Fibroblast of villous mesenchyme (primary cell): ENCODE results near the gene RXRA. TPM values are rescaled to one million over a fixed set of nuclear protein-coding genes. Genes with fewer than 3 reads are reported as not detected.

Source experiments
- DNase-seq: peaks from one replicate; pipeline ENCODE4 v3.0.0-alpha.2; 2010; ENCODE audit warnings: low read depth
- H3K4me3 ChIP-seq: 2 replicates; pipeline ENCODE4 v1.5.1; 2011; ENCODE audit warnings: low read depth, mild to moderate bottlenecking, low read length
- CTCF ChIP-seq: IDR thresholded peaks from 2 replicates; pipeline ENCODE4 v1.5.1; 2012; ENCODE audit warnings: low read depth, mild to moderate bottlenecking, low read length; ENCODE audit not compliant: insufficient read depth
- total RNA-seq: library from RNA; depleted of rRNA; stranded (reverse); fragments of >200 nt; gene quantifications from 2 replicates; pipeline ENCODE4 v1.2.3, GENCODE V29; 2012

The RXRA gene
- total RNA-seq, 1 donor = 16.0 TPM

- no peak for DNase-seq
- H3K4me3 ChIP-seq = no peak overlapping the region
- no peak for TF ChIP-seq CTCF
These were observed 4.3 kb downstream of the RXRA start for GRCh38 chr9:134330590-134330989.

DNA sequence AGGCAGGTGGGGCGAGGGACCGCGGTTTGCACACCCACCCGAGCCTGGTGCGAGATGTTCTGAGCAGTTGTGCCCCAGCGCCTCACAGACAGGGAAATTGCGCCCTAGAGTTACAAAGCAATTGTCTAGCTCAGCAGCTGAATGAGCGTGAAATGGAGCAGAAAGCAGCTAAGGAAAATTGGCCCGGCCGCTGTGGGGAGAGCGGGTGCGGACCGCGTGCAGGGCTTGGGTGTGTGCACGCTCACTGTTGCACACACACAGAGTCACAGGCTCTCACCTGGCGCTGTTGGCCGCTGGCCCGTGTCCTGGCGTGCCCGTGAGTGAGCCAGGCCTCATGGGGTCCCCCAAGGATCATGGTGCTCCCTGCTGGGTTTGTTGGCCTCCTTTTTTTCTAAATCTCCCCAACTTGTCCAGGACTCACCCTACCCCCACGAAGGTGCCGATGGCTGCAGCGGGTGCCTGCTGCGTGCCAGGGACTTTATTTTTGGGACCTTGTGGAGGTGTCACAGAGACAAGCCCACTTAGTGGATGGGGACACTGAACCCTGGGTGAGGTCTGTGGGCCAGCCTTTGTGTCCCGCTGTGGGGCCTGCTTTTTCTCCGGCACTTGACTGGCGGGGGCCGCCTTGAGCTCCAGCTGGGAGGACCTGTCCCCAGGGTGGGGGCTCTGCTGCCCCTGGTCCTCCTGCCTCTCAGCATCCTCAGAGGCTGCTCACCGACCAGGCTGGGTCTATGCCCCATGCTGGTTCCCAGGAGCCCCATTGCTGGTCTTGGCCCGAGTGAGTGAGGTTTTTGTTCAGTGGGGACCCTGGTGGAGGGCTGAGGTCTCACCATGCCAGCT lies 5.2 kb downstream of the RXRA start:
- no peak overlapping the region for H3K4me3 ChIP-seq
- DNase-seq = no peak
- no peak for TF ChIP-seq CTCF

GRCh38 chr9:134332266-134332665 lies 6.0 kb downstream of the RXRA start:
- no peak for DNase-seq
- TF ChIP-seq CTCF = no peak
- no peak overlapping the region for H3K4me3 ChIP-seq

GRCh38 chr9:134332841-134333233 lies 6.6 kb downstream of the RXRA start:
- no peak for DNase-seq
- no peak for TF ChIP-seq CTCF
- no peak overlapping the region for H3K4me3 ChIP-seq

GRCh38 chr9:134333234-134333873 lies 7.1 kb downstream of the RXRA start:
- no peak overlapping the region for H3K4me3 ChIP-seq
- DNase-seq = peak; percentile 62
- no peak for TF ChIP-seq CTCF

DNA sequence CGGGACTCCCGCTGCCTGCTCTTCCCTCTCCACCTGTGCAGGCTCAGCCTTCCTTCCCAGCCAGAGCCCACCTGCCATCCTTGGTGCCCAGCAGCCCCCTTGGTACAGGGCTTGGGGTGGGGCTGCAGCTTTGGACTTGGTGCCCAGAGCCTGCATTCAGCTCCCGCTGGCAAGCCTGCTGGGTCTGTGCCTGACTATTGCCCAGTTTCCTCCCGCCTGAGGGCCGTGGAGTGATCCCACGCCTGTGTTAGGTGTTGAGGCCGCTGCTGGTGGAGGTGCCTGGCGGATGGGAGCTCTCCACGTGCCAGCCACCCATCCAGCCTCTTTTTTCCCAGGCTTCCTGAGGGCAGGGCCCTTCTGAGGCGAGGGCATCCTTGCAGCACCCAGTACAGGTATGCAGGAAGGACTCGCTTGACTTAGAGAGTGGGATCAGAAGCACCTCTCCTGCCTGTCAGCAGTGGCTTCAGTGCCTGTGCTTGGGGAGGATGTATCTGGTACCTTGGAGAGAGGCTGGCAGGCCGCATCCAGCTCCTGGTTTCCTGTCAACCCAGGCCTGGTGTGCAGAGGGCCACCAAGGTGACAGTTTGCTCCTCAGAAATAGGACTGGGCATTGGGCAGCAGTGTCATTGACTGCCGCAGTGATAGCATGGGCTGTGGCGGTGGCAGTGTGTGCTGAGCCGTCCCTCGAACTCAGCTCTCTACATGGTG lies 7.8 kb downstream of the RXRA start:
- DNase-seq = no peak
- no peak overlapping the region for H3K4me3 ChIP-seq
- TF ChIP-seq CTCF = no peak
